Fibroblast of mammary gland (primary cell): ENCODE measurements around the gene NCK2.

Source experiments
- DNase-seq: peaks from one replicate; pipeline ENCODE4 v3.0.0-alpha.2; 2010; ENCODE audit warnings: low read depth
- H3K4me3 ChIP-seq: 2 replicates; pipeline ENCODE4 v1.5.1; 2011; ENCODE audit warnings: low read depth, mild to moderate bottlenecking, low read length, moderate library complexity; ENCODE audit not compliant: control insufficient read depth
- TF ChIP-seq, protein P1 (sequence below): conservative IDR thresholded peaks from 2 replicates; pipeline ENCODE4 v1.5.1; 2011; ENCODE audit warnings: low read depth, low read length, inconsistent platforms; ENCODE audit not compliant: control insufficient read depth, insufficient read depth

NCK2 gene

DNA sequence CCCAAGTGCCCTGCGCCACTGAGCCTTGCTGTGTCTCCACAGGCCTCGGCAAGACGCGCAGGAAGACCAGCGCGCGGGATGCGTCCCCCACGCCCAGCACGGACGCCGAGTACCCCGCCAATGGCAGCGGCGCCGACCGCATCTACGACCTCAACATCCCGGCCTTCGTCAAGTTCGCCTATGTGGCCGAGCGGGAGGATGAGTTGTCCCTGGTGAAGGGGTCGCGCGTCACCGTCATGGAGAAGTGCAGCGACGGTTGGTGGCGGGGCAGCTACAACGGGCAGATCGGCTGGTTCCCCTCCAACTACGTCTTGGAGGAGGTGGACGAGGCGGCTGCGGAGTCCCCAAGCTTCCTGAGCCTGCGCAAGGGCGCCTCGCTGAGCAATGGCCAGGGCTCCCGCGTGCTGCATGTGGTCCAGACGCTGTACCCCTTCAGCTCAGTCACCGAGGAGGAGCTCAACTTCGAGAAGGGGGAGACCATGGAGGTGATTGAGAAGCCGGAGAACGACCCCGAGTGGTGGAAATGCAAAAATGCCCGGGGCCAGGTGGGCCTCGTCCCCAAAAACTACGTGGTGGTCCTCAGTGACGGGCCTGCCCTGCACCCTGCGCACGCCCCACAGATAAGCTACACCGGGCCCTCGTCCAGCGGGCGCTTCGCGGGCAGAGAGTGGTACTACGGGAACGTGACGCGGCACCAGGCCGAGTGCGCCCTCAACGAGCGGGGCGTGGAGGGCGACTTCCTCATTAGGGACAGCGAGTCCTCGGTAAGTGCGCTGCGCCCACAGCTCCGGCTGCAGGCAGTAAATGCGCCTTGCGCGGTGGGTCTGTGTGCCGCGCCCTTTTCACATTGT lies 136.8 kb downstream of the NCK2 start:
- no peak overlapping the region for H3K4me3 ChIP-seq
- TF ChIP-seq, protein P1, sequence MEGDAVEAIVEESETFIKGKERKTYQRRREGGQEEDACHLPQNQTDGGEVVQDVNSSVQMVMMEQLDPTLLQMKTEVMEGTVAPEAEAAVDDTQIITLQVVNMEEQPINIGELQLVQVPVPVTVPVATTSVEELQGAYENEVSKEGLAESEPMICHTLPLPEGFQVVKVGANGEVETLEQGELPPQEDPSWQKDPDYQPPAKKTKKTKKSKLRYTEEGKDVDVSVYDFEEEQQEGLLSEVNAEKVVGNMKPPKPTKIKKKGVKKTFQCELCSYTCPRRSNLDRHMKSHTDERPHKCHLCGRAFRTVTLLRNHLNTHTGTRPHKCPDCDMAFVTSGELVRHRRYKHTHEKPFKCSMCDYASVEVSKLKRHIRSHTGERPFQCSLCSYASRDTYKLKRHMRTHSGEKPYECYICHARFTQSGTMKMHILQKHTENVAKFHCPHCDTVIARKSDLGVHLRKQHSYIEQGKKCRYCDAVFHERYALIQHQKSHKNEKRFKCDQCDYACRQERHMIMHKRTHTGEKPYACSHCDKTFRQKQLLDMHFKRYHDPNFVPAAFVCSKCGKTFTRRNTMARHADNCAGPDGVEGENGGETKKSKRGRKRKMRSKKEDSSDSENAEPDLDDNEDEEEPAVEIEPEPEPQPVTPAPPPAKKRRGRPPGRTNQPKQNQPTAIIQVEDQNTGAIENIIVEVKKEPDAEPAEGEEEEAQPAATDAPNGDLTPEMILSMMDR: no peak
- no peak for DNase-seq

DNA sequence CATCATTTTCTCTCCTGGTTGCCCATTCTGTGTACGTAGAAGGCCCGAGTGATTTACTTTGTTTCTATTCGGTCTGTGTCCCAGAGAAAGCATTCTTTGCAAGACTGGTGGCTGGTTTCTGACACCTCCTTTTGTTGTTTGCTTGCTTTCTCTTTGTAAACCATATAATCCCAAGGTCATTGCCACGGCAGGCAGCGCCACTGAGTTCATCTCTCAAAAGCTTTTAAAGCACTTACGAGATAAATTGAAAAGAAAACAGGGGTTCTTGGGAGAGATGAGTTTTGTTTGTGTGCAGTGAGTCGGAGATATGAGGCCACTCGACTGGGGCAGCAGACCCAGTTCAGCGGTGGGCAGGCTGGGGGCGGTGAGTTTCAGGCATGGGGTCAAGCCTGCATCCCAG lies 137.6 kb downstream of the NCK2 start:
- TF ChIP-seq, protein P1: no peak
- no peak overlapping the region for H3K4me3 ChIP-seq
- DNase-seq: no peak

DNA sequence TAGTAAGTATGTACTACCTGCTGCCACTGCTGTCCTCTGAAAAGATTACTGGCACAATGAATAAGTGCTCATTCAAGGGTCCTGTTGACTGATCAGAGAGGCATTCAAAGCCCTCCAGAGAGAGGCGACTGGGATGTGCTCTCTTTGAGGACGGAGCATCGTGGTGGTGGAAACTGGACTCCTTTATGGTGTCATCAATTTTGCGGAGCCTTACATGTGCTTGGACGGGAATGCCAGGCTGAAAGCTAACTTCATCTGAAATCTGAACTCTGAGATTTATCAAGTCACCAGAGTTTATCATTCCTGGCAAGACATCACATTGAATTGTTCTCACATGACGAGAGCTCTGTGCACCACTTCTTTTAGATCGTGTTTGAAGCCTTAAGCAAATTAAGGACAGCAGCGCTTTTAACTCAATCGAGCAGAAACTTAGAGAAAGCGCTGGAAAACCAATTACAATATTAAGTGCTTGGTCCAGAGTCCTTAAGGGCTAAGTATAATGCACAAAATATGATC lies 138.3 kb downstream of the NCK2 start:
- TF ChIP-seq, protein P1: no peak
- no peak overlapping the region for H3K4me3 ChIP-seq
- no peak for DNase-seq

DNA sequence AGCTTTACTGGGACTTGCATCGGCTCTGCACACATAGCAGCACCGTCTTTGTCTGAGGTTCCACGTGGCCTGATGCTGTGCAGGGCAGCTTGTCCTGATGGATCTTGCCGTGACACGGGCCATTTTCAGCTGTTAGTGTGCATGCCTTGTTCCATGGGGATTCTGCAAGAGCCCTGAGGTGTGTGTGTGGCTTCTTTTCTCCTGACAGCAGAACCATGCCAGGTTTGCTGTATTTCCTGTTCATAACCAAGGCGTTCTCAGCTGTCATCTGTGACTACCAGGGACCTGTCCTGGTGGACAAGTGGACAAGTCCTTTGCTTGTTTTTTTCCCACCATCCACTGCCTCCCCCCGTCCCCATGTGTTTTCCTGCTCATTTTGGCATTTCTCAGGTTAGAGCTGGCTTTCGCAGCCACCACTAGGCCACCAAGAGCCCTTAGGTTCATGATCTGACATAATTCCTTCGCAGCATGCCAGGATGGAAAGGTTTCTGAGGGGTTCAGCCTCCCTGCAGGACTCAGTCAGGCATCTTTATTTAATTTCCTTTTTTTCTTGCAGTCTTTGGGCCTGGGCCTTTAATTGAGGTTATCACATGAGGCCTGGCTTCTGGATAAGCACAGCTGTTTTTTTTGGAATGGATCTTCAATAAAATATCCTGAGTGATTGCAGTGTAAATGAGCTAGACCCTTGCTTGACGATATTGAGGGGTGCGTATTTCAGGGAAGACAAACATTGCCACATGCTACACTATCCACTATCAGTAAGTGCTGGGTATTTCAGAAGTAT lies 139.4 kb downstream of the NCK2 start:
- DNase-seq: no peak
- TF ChIP-seq, protein P1: no peak
- H3K4me3 ChIP-seq: no peak overlapping the region

DNA sequence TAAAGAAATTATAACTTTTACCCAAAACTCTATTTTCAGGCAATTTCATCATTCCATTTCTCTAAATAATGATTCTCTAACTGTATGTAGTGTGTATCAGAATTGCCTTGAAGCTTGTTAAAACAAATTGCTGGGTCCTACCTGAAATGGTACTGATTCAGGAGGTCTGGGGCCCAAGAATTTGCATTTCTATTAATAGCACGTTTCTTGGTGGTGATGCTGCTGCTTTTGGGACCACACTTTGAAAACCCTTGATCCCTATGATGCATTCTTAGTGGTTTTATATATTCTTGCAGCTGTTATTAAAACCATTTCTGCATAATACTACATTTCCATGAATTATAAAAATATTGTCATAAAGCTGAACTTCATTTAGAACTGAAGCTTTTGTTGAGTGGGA lies 140.7 kb downstream of the NCK2 start:
- no peak for DNase-seq
- TF ChIP-seq, protein P1: no peak
- no peak overlapping the region for H3K4me3 ChIP-seq

DNA sequence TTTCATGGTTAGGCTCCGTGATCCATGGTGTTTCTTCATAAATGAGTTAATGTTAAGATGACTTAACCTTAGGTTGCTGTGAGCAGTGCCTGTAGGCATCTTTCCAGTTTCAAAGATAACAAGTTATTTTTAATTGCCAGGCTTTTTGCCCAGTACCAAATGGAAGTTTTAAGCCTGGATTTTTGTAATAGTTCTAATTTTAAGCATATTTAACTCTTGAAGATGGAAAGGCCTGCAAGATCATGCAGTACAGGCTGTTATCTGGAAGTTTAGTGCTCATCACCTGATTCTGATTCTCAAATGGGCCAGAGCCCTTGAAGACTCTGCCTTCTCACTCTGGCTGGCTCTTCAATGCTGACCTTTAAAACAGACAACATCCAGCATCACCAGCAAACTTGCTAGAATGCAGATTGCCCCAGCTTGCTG lies 141.3 kb downstream of the NCK2 start:
- peak; percentile 56 for DNase-seq
- no peak overlapping the region for H3K4me3 ChIP-seq
- TF ChIP-seq, protein P1: no peak
